Mammary epithelial cell (primary cell): ENCODE measurements around the gene AKIRIN2.

ENCODE experiments used
- CTCF ChIP-seq, 2 donors: IDR thresholded peaks in 1 of 2; conservative IDR thresholded peaks in 1 of 2; 2 replicates each; pipeline ENCODE4 v1.5.1; 2011 to 2012; ENCODE audit warnings: inconsistent platforms in 2 of 2, low read length in 2 of 2, mild to moderate bottlenecking in 2 of 2, control low read depth in 1 of 2, low read depth in 1 of 2; ENCODE audit not compliant: insufficient read depth in 1 of 2; ENCODE audit errors: extremely low read depth in 1 of 2
- EZH2 ChIP-seq: IDR thresholded peaks from 2 replicates; pipeline ENCODE4 v1.6.1; 2012; ENCODE audit warnings: low read length, inconsistent platforms, borderline replicate concordance

- TF ChIP-seq CTCF (conservative IDR thresholded peaks at IDR 0.05 in 1 of 2, IDR thresholded peaks at IDR 0.05 in 1 of 2; ENCODE audit: extremely low read depth in 1 of 2, insufficient read depth in 1 of 2, low read depth in 1 of 2, low read length in 2 of 2) (no peak), EZH2 (no peak)
These were observed 20.6 kb upstream of the AKIRIN2 start for GRCh38 chr6:87722540-87723169.
